C4-2B (cell line): Measurements from ENCODE around the gene PDSS2.
"Not testable (repeated sequence)": the region's sequence is repeated elsewhere in the genome, so short reads cannot be mapped to it uniquely, and the experiment has no call there.

Source experiments
- ZFX ChIP-seq: fragments of 450-650 bp; IDR thresholded peaks from 2 replicates; pipeline ENCODE4 v1.6.1; 2017
- TF ChIP-seq, protein P1 (sequence below): fragments of 450-650 bp; conservative IDR thresholded peaks from 2 replicates; pipeline ENCODE4 v1.5.1; 2017; ENCODE audit warnings: mild to moderate bottlenecking

DNA sequence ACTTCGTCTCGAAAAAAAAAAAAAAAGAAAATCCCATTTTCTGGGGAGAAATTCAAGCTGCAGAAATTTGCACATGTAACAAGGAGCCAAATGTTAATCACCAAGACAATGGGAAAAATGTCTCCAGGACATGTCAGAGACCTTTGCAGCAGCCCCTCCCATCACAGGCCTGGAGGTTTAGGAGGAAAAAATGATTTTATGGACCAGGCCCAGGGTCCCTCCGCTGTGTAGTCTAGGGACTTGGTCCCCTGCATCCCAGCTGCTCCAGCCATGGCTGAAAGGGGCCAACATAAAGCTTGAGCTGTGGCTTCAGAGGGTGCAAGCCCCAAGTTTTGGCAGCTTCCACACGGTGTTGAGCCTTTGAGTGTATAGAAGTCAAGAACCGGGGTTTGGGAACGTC lies 33.4 kb downstream of the PDSS2 start:
- TF ChIP-seq, protein P1, sequence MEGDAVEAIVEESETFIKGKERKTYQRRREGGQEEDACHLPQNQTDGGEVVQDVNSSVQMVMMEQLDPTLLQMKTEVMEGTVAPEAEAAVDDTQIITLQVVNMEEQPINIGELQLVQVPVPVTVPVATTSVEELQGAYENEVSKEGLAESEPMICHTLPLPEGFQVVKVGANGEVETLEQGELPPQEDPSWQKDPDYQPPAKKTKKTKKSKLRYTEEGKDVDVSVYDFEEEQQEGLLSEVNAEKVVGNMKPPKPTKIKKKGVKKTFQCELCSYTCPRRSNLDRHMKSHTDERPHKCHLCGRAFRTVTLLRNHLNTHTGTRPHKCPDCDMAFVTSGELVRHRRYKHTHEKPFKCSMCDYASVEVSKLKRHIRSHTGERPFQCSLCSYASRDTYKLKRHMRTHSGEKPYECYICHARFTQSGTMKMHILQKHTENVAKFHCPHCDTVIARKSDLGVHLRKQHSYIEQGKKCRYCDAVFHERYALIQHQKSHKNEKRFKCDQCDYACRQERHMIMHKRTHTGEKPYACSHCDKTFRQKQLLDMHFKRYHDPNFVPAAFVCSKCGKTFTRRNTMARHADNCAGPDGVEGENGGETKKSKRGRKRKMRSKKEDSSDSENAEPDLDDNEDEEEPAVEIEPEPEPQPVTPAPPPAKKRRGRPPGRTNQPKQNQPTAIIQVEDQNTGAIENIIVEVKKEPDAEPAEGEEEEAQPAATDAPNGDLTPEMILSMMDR, result not testable (repeated sequence)
- not testable (repeated sequence) for TF ChIP-seq ZFX
